ENCODE data around the gene HLA-DQB1. TPM values are rescaled to one million over a fixed set of nuclear protein-coding genes. Genes with fewer than 3 reads are reported as not detected.
"Not testable (repeated sequence)": the region's sequence is repeated elsewhere in the genome, so short reads cannot be mapped to it uniquely, and the experiment has no call there.

HLA-DQB1 gene
- 0.20 TPM in 1 of 2 replicates, not detected in the other for total RNA-seq

- peak; percentile 24 to 56 for DNase-seq (ENCODE audit: low read depth in 2 of 2)
These were observed at the start of gene HLA-DQB1 for GRCh38 chr6:32666420-32667300. TSS of gene HLA-DQB1 (minus strand) at chr6:32666657. CDS start at chr6:32666607, 50 bp downstream.

GRCh38 chr6:32713241-32713640, 46.8 kb upstream of the HLA-DQB1 start:
- no peak for DNase-seq (ENCODE audit: low read depth in 2 of 2)

- DNase-seq (ENCODE audit: low read depth in 2 of 2): no peak
These were observed 43.2 kb upstream of the HLA-DQB1 start for GRCh38 chr6:32709625-32710024.

GRCh38 chr6:32705164-32705563, 38.7 kb upstream of the HLA-DQB1 start:
- not testable (repeated sequence) for DNase-seq (ENCODE audit: low read depth in 2 of 2)

- no peak for DNase-seq (ENCODE audit: low read depth in 2 of 2)
These were observed 36.9 kb upstream of the HLA-DQB1 start for GRCh38 chr6:32703347-32703746.

- peak; percentile 70 to 72 for DNase-seq (ENCODE audit: low read depth in 2 of 2)
These were observed 34.1 kb upstream of the HLA-DQB1 start for GRCh38 chr6:32700391-32701040.

- DNase-seq (ENCODE audit: low read depth in 2 of 2): no peak
These were observed 30.6 kb upstream of the HLA-DQB1 start for GRCh38 chr6:32697031-32697430.

GRCh38 chr6:32692019-32692418, 25.6 kb upstream of the HLA-DQB1 start:
- peak in 1 of 2 donors; percentile 38 for DNase-seq (ENCODE audit: low read depth in 2 of 2)

- DNase-seq (ENCODE audit: low read depth in 2 of 2): peak; percentile 15 to 16
These were observed 23.4 kb upstream of the HLA-DQB1 start for GRCh38 chr6:32689531-32690501.

GRCh38 chr6:32685603-32686002, 19.1 kb upstream of the HLA-DQB1 start:
- peak in 1 of 2 donors; percentile 28 for DNase-seq (ENCODE audit: low read depth in 2 of 2)

- no peak for DNase-seq (ENCODE audit: low read depth in 2 of 2)
These were observed 17.8 kb upstream of the HLA-DQB1 start for GRCh38 chr6:32684246-32684645.

GRCh38 chr6:32680055-32680454, 13.6 kb upstream of the HLA-DQB1 start:
- DNase-seq (ENCODE audit: low read depth in 2 of 2): no peak

GRCh38 chr6:32679492-32679891, 13.0 kb upstream of the HLA-DQB1 start:
- no peak for DNase-seq (ENCODE audit: low read depth in 2 of 2)

GRCh38 chr6:32674123-32674522, 7.7 kb upstream of the HLA-DQB1 start:
- DNase-seq (ENCODE audit: low read depth in 2 of 2): not testable (repeated sequence)

- not testable (repeated sequence) for DNase-seq (ENCODE audit: low read depth in 2 of 2)
These were observed 5.5 kb upstream of the HLA-DQB1 start for GRCh38 chr6:32671908-32672307.

- no peak for DNase-seq (ENCODE audit: low read depth in 2 of 2)
These were observed 3.4 kb upstream of the HLA-DQB1 start for GRCh38 chr6:32669893-32670292.

GRCh38 chr6:32669240-32669639, 2.8 kb upstream of the HLA-DQB1 start:
- DNase-seq (ENCODE audit: low read depth in 2 of 2): no peak

GRCh38 chr6:32668226-32668747, 1.8 kb upstream of the HLA-DQB1 start:
- DNase-seq (ENCODE audit: low read depth in 2 of 2): peak; percentile 39 to 87

- no peak for DNase-seq (ENCODE audit: low read depth in 2 of 2)
These were observed 796 bp downstream of the HLA-DQB1 start for GRCh38 chr6:32665661-32666060.

- peak in 1 of 2 donors; percentile 21 for DNase-seq (ENCODE audit: low read depth in 2 of 2)
These were observed 1.6 kb downstream of the HLA-DQB1 start for GRCh38 chr6:32664827-32665362.

- DNase-seq (ENCODE audit: low read depth in 2 of 2): no peak
These were observed 2.1 kb downstream of the HLA-DQB1 start for GRCh38 chr6:32664354-32664753.

All from lung microvascular endothelial cell (primary cell).